Neural progenitor cell (in vitro differentiated cells): ENCODE measurements around the gene CREB5.

Source experiments
- CTCF ChIP-seq: fragments of 200-600 bp; sonication (generic); IDR thresholded peaks from 2 replicates; pipeline ENCODE4 v1.5.1; 2017; ENCODE audit warnings: antibody characterized with exemption, mild to moderate bottlenecking
- EZH2 ChIP-seq: fragments of 200-600 bp; sonication (generic); IDR thresholded peaks from 2 replicates; pipeline ENCODE4 v1.6.1; 2017; ENCODE audit warnings: antibody characterized with exemption, mild to moderate bottlenecking, moderate library complexity
- EZH2phosphoT487 ChIP-seq: fragments of 200-600 bp; sonication (generic); IDR thresholded peaks from 2 replicates; pipeline ENCODE4 v1.6.1; 2017; ENCODE audit warnings: antibody characterized with exemption

- no peak for TF ChIP-seq CTCF
- no peak for TF ChIP-seq EZH2phosphoT487
- no peak for TF ChIP-seq EZH2
Observed at GRCh38 chr7:28381466-28381865, 30.9 kb upstream of the CREB5 start.
